Endometrium (tissue), 2 donors: ENCODE measurements around the gene FMNL2.
"Not testable (repeated sequence)": the region's sequence is repeated elsewhere in the genome, so short reads cannot be mapped to it uniquely, and the experiment has no call there.

Experiments used
- FAIRE-seq: peaks from 2 replicates; lab custom pipeline; 2012; peaks lifted over from hg19 to GRCh38; lab: Jason Lieb, UNC
- donor health status: control.
- donor health status: control.

The FMNL2 gene

DNA sequence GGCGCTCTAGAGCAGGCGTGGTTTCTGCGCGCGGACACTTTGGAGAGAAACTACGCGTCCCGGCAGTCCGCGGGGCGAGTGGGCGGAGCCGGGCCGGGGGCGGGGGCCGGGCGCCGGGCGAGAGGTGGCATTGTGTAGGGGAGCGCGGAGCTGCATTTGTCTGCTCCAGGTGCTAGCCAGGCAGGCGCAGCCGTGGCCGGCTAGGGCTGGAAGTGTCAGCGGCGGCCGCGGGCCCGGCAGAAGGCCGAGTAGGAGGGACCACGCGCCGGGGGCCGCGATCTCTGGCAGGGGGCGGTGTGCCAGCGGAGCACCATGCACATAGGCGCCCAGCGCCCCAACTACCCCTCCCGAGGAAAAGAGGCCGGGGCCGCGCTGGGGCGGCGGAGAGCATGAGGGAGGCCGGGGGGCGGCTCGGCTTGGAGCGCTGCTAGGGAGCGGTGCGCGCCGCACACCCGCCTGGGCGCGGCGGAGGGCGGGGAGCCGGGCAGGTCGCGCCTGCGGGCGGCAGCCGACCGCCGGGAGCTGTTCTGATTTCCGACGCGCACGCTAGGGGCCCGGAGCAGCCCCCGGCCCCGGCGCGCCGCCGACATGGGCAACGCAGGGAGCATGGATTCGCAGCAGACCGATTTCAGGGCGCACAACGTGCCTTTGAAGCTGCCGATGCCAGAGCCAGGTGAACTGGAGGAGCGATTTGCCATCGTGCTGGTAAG, at the start of gene FMNL2:
TSS of gene FMNL2 (plus strand) at position 159 of the 710 bp plus-strand sequence.
- no peak for FAIRE-seq

DNA sequence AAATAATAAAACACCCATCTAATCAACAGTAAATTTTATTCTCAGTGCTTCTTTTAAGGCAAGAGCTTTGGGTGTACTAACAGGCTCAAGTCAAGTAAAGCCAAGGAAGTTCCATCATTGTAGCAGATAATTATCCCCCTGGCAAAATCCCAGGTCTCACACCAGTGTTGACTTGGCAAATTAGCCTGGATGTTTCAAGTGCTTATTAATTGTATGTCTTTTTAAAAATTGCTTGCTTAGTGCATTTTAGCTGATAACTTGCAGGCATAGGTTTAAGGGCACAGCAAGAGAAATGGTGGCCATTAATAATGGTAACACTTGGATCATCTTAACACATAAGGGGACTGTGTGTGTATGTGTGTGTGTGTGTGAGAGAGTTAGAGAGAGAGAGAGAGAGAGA, 42.0 kb upstream of the FMNL2 start:
- FAIRE-seq = no peak

DNA sequence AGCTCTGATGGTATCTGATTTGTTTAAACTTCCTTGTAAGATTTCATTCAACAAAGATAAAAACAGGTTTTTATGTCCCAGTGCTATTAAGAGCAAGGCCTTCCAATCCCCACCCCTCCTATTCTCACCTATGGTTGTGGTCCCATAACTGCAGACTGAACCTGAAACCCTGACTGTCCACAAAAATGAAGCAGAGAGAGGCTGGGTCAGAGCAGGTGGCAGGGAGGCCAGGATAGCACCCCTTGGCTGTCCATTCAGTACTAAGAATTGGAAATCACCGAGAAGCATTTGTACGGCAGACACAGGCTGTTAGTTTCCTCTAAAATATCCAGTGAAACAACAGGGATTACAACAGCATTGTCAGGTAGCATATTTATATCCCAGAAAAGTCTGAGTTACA, 37.3 kb upstream of the FMNL2 start:
- no peak for FAIRE-seq

DNA sequence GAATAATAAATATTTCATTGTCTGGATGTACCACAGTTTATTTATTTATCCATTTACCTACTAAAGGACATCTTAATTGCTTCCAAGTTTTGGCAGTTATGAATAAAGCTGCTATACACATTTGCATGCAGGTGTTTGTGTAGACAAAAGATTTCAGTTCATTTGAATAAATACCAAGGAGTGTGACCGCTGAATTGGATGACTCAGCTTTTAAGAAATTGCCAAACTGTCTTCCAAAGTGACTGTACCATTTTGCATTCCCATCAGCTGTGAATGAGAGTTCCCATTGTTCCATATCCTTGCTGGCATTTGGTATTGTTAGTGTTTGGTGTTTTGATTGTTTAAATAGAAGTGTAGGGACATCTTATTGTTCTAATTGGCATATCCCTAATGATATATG, 36.2 kb upstream of the FMNL2 start:
- FAIRE-seq = no peak

DNA sequence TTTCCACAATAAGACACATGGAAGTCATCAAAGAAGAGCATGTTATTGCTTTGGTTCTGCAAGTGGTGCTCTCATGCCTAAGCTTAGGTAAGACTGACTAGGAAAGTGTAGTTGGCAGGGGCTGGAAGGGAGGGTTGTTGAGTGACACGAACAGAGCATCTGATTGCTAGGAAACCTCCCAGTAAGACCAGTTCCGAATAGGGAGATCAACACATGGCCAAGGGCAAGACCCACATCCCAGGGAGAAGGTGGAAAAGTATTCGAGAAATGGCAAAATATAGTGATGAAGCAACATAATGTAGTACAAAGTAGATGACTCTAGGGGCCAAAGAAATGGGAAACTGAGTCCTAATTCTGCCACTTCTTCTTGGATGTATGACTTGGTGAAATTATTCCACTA, 33.8 kb upstream of the FMNL2 start:
- FAIRE-seq = no peak

GRCh38 chr2:152303951-152304350, 31.0 kb upstream of the FMNL2 start:
- FAIRE-seq = no peak

GRCh38 chr2:152304836-152305235, 30.1 kb upstream of the FMNL2 start:
- no peak for FAIRE-seq

DNA sequence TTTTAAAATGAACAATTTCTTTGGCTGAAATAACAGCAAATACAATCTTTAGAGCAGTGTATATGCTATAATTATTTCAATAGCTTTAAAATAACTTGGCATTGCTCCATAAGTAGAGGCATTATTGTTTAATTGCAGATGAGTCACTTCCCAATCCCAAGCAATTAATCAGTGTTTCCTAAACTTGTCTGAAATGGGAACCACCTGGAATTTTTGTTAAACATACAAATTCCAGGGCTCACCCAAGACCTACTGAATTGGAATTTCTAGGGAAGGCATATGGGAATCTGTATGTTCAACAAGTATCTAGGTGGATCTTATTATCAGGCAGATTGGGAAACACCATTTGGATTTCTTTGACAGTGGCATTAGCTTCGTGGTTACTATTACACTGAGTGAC, 27.1 kb upstream of the FMNL2 start:
- FAIRE-seq = no peak

GRCh38 chr2:152309352-152310214, 25.4 kb upstream of the FMNL2 start:
- FAIRE-seq = no peak

- no peak for FAIRE-seq
These were observed 15.0 kb upstream of the FMNL2 start for GRCh38 chr2:152319822-152320570.

- FAIRE-seq = no peak
These were observed 14.2 kb upstream of the FMNL2 start for GRCh38 chr2:152320814-152321213.

DNA sequence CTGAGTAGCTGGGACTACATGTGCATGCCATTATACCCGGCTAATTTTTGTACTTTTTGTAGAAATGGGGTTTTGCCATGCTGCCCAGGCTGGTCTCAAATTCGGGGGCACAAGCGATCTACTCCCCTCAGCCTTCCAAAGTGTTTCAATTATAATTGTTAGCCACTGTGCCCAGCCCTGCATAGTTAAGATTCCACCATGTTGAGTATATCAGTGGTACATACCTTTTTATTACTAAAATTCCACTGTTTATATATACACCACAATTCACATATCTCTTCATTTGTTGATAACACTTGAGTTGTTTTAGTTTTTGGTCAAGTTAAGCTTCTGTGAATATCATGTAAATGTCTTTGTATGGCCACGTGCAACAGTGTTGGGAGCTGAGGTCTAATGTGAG, 12.8 kb upstream of the FMNL2 start:
- FAIRE-seq = no peak

GRCh38 chr2:152325126-152325525, 9.8 kb upstream of the FMNL2 start:
- not testable (repeated sequence) for FAIRE-seq

- no peak for FAIRE-seq
These were observed 8.3 kb upstream of the FMNL2 start for GRCh38 chr2:152326710-152327109.

DNA sequence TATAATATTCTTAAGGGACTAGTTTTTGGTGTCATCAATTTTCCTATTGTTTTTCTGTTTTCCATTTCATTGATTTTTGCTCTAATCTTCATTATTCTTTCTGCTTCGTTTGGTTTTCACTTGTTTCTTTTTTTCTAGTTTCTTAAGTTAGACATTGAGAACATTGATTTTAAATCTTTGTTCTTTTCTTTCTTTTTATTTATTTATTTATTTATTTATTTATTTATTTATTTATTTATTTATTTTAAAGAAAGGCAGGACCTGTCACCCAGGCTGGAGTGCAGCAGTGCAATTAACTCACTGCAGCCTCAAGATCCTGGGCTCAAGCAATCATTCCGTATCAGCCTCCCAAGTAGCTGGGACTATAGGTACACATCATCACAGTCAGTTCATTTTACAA, 7.0 kb upstream of the FMNL2 start:
- no peak for FAIRE-seq

DNA sequence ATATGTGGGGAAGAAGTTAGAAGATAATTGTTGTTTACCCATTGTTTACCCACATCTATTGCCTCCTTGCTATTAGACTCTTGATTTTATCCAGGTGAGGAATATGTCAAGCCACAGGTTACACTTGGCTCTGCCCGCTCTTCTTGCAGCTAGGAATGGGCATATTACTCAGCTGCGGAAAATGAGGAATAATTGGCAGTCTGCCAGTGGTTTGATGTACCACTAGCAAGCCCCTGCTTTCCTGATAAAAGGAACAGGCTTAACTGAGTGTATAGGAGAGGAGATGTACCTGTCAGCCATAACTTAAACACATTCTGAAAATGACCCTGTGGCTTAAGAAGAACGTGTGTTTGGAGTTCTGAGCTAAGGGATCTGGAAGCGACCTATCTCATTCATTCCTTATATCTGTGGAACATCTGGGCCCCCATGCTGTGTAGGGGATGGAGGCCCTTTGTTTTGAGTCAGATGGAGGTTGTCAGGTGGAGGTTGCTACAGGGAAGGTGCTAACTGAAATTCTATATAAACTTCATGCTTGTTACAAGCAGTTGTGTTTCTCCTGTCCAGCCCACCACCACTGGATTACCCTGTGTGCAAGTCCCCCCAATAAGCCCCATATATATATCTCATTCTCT, 4.6 kb upstream of the FMNL2 start:
- no peak for FAIRE-seq

- no peak for FAIRE-seq
These were observed 316 bp upstream of the FMNL2 start for GRCh38 chr2:152334701-152335015.

GRCh38 chr2:152335726-152336118, 748 bp downstream of the FMNL2 start:
- no peak for FAIRE-seq

DNA sequence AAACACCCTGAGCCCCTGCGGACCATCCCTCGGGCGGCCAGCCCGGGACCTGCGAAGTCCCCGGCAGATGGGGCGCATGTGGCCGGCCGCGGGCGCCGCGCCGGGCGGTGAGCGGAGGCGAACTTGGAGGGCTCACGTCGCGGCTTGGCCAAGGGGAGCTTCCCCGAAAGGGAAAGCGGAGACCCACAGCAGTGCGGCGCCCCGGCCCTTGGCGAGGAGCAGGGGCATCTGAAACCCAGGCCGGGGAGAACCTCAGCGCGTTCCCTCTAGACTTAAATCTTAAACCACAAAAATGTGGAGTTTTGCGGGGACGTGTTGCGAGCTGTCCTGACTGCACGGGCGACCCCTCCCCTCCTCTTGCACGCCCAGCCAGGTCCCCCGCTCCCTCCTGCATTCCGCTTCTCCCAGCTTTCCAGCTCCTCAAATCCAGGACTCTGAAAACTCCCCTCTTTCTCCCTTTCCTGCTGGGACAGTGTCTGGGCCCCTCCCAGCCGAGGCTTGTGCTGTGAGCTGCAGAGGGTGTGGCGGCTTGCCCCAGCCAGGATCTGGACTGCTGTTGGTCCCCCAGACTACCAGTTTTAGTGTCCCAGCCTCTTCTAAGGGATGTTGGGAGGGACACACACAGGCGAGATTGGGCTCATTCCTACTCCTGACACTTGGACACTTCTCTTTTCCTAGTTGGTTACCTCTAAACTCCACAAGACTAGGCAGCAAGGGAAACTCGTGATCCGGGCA, 1.3 kb downstream of the FMNL2 start:
- no peak for FAIRE-seq

- FAIRE-seq = peak; percentile 90
These were observed 2.0 kb downstream of the FMNL2 start for GRCh38 chr2:152336854-152337510.

DNA sequence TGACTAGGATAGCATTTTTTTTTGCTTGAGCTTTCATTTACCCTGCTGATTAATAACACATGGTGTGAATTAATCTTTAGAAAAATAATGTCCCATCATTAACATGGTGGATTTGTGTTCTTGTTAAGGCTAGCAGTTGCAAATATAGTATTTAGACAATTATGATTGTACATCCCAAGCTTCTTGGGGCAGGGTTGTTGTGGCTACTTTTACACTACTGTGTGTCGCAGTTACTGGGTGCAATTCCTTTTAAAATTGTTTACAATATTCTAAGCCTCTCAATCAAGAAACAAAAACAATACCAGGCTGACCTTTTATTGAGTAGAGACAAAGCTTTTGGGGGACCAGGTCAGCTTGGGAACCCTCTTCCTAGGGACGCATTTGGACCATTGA, 2.5 kb downstream of the FMNL2 start:
- no peak for FAIRE-seq
